Ovary (tissue), 9 donors: ENCODE measurements around the gene PPP6R1. TPM values are rescaled to one million over a fixed set of nuclear protein-coding genes. Genes with fewer than 3 reads are reported as not detected.

Experiments used
- DNase-seq, 5 donors: peaks; one replicate each; pipeline ENCODE4 v3.0.0-alpha.2; 2019 to 2020
- H3K27ac ChIP-seq, 2 donors: fragments of 200-600 bp; one replicate each; pipeline versions ENCODE4 v1.5.1 to v1.8.0; 2019 to 2022
- H3K27me3 ChIP-seq: fragments of 200-600 bp; one replicate; pipeline ENCODE4 v1.8.0; 2022
- H3K36me3 ChIP-seq: fragments of 200-600 bp; sonication (generic); one replicate; pipeline ENCODE4 v1.5.1; 2019
- H3K4me1 ChIP-seq: one replicate; pipeline ENCODE4 v1.8.1; 2013; ENCODE audit warnings: mild to moderate bottlenecking, moderate library complexity; ENCODE audit not compliant: insufficient read depth
- H3K4me3 ChIP-seq: fragments of 200-600 bp; sonication (generic); one replicate; pipeline ENCODE4 v1.5.1; 2017
- H3K9me3 ChIP-seq, 2 donors: fragments of 200-600 bp in 1 of 2; sonication (generic) in 1 of 2; one replicate each; pipeline versions ENCODE4 v1.5.1 to v1.8.1; 2013 to 2019; ENCODE audit warnings: mild to moderate bottlenecking in 1 of 2, moderate library complexity in 1 of 2
- CTCF ChIP-seq, 3 donors: fragments of 450-650 bp in 2 of 3; fragments of 200-600 bp in 1 of 3; IDR thresholded peaks; one replicate each; pipeline versions ENCODE4 v1.5.1 to v1.8.0; 2016 to 2022; ENCODE audit warnings: antibody characterized with exemption in 3 of 3, mild to moderate bottlenecking in 1 of 3
- EP300 ChIP-seq: sonication (generic); formaldehyde crosslinking; IDR thresholded peaks from one replicate; pipeline ENCODE4 v1.6.1; 2017; ENCODE audit warnings: antibody characterized with exemption
- POLR2A ChIP-seq: fragments of 450-650 bp; IDR thresholded peaks from one replicate; pipeline ENCODE4 v1.6.1; 2017; ENCODE audit warnings: antibody characterized with exemption, mild to moderate bottlenecking, moderate library complexity
- WGBS, 3 donors: extraction: QIAGEN DNeasy Blood & Tissue Kit in 1 of 3; methylation state at CpG; one replicate each; pipeline versions ENCODE4 v1.1.5 to v1.1.7; 2013 to 2017; 5-methylcytosine and 5-hydroxymethylcytosine counted together
- intact Hi-C, 4 donors: fragments of 100-400 bp; cut with DNase I; formaldehyde crosslinking; loops; one replicate each; pipeline versions ENCODE4 v1.11.0 to v1.15.1; 2022 to 2023
- polyA plus RNA-seq, 2 donors: library from polyadenylated mRNA; stranded (reverse); fragments of 200-250 nt in 1 of 2; fragments of 350-450 nt in 1 of 2; fragmentation: Illumina TruSeq in 1 of 2; extraction: RNeasy Lipid Tissue Mini Kit (QIAGEN cat#74804) in 1 of 2; gene quantifications; one replicate each; pipeline ENCODE4 v1.2.3, GENCODE V29; 2013 to 2014
- total RNA-seq, 7 donors: library from RNA; depleted of rRNA in 2 of 7; stranded (reverse); fragments of >200 nt in 2 of 7; fragmentation: NEBNext Ultra II Directional in 3 of 7; extraction: Animal tissue kit (Norgen Biotek cat#: 25700) in 3 of 7; gene quantifications; one replicate each; pipeline versions ENCODE4 v1.1.0 to v1.2.4, GENCODE V29; 2016 to 2023
- donor health status: DM: no; HTN: no; CAD: no; lungs with moderate emphysema.
- donor health status: DM: no; HTN: no; CAD: no.
- donor health status: Bipolar disorder and iron deficiency.
- donor health status: DM: yes; HTN: yes; CAD: no.
- donor health status: DM: no; HTN: no; CAD: no.
- donor health status: DM: yes; HTN: yes; CAD: no.

PPP6R1 gene
- total and polyA plus RNA-seq, 9 donors, result 14.1 to 52.2 (median 42.9) TPM

- Histone ChIP-seq H3K36me3 (no peaks in the 10 kb centered on the region), H3K4me3 (peak within 1 kb of the TSS; percentile 77), H3K27me3 (no peaks in the 10 kb centered on the region), H3K4me1 (peaks cover 5% of the 10 kb centered on the region), H3K27ac (peak within 1 kb of the TSS; percentile 53 to 73), H3K9me3 (no peaks in the 10 kb centered on the region)
- TF ChIP-seq POLR2A, result peak; percentile 40
- peak in 1 of 3 donors; percentile 13 for TF ChIP-seq CTCF (IDR thresholded peaks at IDR 0.05)
- no peak for TF ChIP-seq EP300
- peak; percentile 92 to 97 (median 95) for DNase-seq
- WGBS, 3 donors, result 4 to 5% (median 5%) methylated on average over 47 to 52 of the region's 52 CpGs
- intact Hi-C loops, result loop anchor here in 2 of 4 donors (10.0 kb wide), 3 partner anchors 95 to 225 kb away; partner anchors contain the start of genes IL11 (in 1 of the 2) and TMEM190 (in 1 of the 2)
Measured at GRCh38 chr19:55279770-55280643, 21.2 kb upstream of the PPP6R1 start, which contains the start of gene HSPBP1. TSS of gene HSPBP1 (minus strand) at chr19:55280110. CDS start at chr19:55279608, 502 bp downstream.

GRCh38 chr19:55279340-55279739 lies 20.5 kb upstream of the PPP6R1 start:
- no peak for TF ChIP-seq EP300
- no peak for TF ChIP-seq POLR2A
- no peak for TF ChIP-seq CTCF (IDR thresholded peaks at IDR 0.05)
- no peaks in the 10 kb centered on the region for H3K9me3 ChIP-seq
- H3K4me1 ChIP-seq, result peaks cover 5% of the 10 kb centered on the region
- intact Hi-C loops, result no loop called here
- DNase-seq, result no peak
- peak overlapping the region; percentile 53 to 73 for H3K27ac ChIP-seq
- 1 to 7% (median 4%) methylated on average over 23 of the region's 23 CpGs for WGBS, 3 donors
- H3K36me3 ChIP-seq, result no peaks in the 10 kb centered on the region
- peak overlapping the region; percentile 77 for H3K4me3 ChIP-seq
- H3K27me3 ChIP-seq, result no peaks in the 10 kb centered on the region

- no peak for DNase-seq
- H3K4me1 ChIP-seq, result peaks cover 5% of the 10 kb centered on the region
- H3K9me3 ChIP-seq, result no peaks in the 10 kb centered on the region
- H3K27ac ChIP-seq, result no peak overlapping the region
- no peak overlapping the region for H3K4me3 ChIP-seq
- no peaks in the 10 kb centered on the region for H3K36me3 ChIP-seq
- no peaks in the 10 kb centered on the region for H3K27me3 ChIP-seq
- intact Hi-C loops, result no loop called here
- 73 to 77% (median 74%) methylated on average over 13 of the region's 13 CpGs for WGBS, 3 donors
- TF ChIP-seq CTCF (IDR thresholded peaks at IDR 0.05) (no peak), EP300 (no peak), POLR2A (no peak)
Measured at GRCh38 chr19:55278391-55279135, 19.7 kb upstream of the PPP6R1 start.

- Histone ChIP-seq H3K27ac (no peak overlapping the region), H3K36me3 (no peaks in the 10 kb centered on the region), H3K9me3 (no peaks in the 10 kb centered on the region), H3K27me3 (no peaks in the 10 kb centered on the region), H3K4me1 (peaks cover 5% of the 10 kb centered on the region), H3K4me3 (no peak overlapping the region)
- WGBS, 3 donors, result 82 to 86% (median 85%) methylated on average over 17 of the region's 17 CpGs
- no peak for TF ChIP-seq EP300
- TF ChIP-seq POLR2A, result no peak
- no peak for TF ChIP-seq CTCF (IDR thresholded peaks at IDR 0.05)
- DNase-seq, result no peak
- intact Hi-C loops, result no loop called here
Measured at GRCh38 chr19:55277494-55277893, 18.7 kb upstream of the PPP6R1 start.
